NCI-H1436 (cell line): ENCODE measurements around the gene ITPR3.
"Not testable (repeated sequence)": the region's sequence is repeated elsewhere in the genome, so short reads cannot be mapped to it uniquely, and the experiment has no call there.

ENCODE experiments used
- DNase-seq: peaks from one replicate; lab custom pipeline; 2025; lab: John Stamatoyannopoulos, UW

ITPR3 gene

DNA sequence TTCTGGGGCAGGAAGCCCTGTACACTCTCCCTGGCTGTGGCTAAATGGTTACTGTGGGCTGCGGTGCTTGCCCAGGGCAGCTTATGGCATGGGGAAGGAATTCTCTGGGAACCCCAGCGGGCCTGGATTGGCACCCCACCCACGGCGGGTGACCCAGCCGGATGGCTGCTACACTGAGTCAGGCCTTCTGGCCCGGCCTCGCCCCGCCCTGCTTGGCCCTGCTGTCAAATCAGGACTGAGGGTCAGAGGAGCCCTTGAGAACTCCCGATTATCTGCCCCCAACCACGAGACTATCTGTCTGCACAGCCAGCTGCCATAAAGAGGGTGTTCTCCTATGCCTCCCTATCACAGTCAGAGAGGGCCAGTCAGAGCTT is 7.3 kb upstream of the ITPR3 start:
- no peak for DNase-seq

DNA sequence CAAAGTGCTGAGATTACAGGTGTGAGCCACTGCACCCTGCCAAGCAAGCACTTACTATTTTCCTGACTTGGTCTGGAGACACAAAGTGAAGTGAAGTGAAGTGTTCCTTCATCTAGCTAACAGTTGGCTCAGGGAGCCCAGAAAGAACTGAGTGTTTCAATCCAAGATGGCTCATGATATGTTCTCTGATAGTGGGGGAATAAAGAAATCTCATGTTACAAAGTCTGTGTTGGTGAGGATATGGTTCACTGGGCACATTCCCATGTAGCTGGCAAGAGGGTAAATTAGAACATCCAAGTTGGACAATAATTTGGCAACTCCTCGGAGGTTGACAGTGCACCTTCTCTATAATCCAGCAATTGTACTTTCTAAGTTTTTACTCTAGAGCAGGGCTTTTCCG is 5.0 kb upstream of the ITPR3 start:
- no peak for DNase-seq

DNA sequence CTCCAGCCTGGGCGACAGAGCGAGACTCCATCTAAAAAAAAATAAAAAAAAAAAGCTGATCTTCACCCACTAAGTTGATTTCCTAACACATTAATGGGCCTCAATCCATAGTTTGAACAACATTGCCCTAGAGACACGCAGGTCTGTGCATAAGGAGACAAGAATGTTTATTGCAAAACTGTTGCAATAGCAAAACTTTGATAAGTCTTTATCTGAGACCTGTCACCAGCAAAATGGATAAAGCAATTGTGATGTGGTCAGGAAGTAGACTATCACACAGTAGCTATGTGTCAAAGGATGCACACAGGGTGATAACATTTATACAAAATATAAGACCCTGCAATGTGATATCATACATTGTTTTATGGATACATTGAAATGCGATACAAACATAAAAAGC is 4.2 kb upstream of the ITPR3 start:
- no peak for DNase-seq

DNA sequence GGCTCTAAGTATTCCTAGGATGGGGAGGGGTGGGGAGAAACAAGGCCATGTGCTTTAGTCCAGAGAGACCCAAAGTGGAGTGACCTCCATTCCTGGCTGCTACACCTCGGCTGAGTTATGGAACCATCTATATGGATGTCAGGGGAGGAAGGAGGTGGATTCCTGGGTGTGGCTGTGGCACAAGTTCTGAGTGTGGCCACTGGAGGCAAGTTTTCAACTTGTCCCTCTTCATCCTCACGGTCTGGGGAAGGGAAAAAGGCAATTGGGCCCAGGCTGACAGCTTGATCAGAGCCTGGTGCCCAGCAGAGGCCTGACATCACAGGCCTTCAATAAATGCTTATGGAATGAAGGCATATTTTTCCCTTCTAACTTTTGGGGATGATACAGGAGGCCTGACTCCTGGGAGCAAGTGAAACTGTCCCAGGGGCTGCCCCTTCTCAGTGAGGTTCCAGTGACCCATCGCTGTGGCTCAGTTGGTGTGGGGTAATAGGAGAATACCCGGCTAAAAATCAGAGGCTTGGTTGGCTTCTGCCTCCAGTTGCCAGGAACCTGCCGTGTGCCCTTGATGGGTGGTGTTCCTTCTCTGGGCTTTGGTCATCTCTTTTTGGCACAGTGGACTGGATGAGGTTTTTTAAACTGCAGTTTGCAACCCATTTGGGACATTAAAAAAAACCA is 1.8 kb upstream of the ITPR3 start:
- DNase-seq = no peak

DNA sequence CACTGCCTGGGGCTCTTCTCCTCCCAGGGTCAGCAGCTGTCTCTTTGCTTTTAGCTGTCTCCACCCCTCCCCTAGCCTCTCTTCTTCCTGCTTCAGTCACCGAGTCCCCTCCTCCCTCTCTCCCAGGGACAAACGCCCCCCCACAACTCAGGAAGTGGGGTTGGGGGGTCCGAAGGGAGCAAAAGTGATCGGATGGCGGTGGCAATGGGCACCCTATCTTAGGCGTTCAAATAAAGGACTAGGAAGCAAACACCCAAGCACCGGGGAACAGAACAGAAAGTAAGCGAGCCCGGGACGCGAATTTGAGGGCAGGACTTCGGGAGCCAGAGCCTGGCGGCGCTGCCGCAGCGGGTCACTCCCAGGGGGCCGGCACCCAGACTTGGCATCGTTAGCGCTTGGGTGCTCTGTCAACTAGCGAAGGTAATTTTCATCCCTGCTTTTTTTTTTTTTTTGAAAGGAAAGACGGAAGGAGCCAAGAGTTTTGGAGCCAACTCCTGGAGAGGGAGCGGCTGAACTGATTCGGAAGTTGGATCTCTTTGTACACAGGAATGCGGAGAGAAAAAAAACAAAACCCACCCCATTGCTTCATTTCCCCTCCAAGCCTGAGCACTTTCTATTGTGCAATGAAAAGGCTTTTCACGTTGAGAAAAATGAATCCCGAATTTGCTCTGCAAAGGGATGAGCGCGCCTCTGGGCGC is 815 bp upstream of the ITPR3 start:
- peak; percentile 25 for DNase-seq

DNA sequence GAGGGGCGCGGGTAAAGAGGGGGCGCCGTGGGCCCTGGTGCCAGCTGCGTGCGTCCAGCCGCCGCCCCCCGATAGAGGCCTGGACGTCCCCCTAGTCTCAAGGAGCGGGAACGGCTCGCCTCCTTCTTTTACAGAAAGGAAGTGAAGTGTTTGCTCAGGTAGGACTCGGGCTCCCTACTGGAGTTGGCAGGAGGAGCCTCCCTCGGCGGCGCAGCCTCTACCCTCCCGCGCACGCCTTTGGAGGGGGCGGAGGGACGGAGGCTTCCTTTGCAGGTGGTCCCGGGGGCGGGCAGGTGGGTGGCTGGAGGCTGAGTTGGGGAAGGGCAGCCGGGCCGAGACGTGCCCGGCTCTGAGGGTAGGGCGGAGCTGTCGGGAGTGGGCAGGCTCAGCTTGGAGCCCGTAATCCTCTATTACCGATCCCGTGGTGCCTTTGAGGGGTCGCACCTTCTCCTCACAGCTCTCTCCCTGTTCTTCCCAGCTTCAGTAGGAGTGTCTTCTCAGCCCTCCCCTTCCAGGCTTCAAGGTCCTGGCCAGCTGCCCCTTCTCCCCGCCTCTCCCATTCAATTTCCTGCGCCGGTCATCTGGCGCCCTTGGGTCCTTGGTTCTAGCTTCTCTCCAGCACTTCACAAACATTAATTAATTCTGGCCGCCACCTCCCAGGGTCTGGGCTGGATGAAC is 728 bp downstream of the ITPR3 start:
- peak; percentile 36 for DNase-seq

DNA sequence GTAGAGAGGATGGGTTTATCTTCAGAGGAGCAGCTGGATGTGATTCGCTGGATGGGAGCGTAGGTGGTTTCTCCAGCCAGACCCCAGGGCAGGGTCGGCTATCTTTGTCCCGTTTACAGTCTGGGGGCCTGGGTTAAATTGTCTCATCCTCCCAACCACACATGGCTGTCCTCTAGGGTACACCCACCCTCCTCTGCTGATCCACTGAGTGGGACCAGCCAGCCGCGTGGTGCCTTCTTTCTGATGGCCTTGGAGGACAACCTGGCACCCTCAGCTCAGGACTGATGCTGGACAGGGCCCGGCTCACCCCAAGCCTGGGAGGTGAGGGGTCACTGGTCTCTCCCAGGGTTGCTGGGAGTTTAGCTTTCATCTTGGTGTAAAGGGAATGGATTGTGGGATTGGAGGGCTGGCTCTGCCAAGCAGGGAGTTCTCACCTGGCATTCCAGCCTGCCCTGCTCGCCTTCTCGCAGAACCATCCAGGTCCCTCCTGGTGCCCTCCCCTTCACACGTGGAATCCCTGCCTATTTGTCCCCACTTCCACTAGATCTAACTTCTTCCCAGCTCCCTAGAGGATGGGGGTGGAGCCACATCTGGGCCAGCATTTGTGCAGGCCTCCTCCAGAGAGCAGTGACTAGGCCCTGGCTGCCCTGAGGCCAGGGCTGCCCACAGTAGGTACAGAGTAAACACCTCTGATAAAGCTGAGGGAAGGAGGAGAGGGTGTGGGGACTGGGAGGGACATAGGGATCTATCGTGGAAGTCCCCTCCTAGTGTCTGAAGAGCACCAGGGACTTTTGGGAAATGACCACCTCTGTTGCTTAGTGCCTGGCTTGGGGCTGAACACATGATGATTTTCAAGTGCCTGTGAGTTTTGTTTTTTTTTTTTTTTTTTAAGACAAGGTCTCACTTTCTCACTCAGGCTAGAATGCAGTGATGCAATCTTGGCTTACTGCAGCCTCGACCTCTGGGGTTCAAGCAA is 1.6 kb downstream of the ITPR3 start:
- no peak for DNase-seq

DNA sequence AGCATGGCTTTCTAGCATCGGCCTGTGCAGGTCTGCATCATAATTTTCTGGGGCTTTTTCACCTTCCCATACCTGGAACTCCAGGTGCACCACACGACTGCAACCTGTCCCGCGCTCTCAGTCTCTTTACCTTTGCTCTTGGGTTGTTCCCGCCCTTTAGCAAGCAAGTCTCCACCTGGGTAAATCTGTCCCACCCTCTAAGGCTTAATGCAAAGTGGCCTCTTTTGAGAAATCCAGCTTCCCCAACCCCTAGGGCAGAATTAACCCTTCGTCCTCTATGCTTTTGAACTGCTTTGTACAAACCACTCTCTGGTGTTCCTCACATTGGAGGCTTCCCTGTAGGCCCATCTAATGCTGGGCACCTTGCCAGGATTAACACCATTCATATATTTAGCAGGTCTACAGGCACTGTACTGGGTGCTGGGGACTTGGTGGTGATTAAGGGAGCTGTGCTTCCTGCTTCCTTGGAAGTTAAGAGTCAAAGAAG is 2.8 kb downstream of the ITPR3 start:
- peak; percentile 36 for DNase-seq

DNA sequence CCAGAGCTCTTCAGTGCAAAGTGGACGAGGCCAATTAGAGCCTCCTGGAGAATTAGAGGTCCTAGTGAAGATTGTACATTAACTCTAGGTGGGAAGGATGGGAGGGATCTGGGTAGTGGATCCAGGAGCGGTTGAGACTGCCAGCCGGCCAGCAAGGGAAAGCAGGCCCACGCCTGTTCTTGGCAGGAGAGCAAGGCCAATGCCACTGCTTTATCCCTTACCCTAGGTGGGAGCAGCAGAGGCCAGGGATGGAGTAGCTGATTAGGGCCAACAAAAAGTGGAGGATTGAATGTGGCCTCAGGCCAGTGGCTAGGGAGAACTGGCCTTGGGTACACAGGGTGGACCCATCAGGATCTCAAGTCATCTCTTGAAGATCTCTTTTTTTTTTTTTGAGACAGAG is 3.7 kb downstream of the ITPR3 start:
- DNase-seq = no peak

DNA sequence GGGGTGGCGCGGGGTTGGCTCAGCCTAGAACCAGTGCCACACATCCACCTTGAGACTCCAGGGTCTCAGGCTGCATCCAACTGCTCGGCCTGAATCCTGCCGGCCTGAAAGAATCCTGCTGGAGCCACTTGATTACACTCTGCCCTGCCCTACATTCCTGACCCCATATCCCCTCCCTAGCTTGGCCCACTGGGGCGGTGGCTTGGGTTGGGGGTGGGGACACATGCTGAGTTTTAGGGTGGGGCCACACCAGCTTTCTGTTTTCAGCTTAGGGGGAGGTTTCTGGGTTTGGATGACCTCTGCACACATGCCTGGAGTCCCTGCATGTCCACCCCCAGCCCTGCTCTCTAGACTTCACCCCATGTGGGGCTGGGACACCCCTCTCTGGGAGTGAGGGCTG is 6.8 kb downstream of the ITPR3 start:
- DNase-seq = no peak

DNA sequence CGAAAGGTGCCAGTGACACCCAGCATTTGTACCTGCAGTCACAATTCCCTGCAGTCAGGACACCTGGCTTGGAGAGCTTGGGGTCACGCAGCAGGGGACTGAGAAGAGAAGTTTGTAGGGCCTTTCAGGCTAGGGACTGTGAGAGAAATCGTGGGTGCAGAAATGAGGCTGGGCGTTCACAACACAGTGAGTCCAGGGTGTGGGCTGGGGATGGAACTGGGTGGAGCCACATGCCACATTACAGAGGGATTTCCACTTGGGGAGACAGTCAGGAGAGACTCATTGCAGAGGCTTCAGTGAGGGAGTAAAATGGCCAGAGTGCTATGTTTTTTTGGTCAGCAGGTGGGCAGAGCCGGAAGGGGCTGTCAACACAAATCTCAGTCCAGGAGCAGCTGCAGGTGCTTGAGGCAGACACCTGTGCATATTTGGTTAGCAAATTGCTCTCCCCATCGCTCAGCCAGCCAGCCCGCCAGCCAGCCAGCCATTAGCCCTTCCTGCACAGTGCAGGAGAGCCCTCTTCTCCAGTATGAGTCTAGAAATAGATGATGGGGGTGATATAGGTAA is 7.4 kb downstream of the ITPR3 start:
- peak; percentile 77 for DNase-seq

DNA sequence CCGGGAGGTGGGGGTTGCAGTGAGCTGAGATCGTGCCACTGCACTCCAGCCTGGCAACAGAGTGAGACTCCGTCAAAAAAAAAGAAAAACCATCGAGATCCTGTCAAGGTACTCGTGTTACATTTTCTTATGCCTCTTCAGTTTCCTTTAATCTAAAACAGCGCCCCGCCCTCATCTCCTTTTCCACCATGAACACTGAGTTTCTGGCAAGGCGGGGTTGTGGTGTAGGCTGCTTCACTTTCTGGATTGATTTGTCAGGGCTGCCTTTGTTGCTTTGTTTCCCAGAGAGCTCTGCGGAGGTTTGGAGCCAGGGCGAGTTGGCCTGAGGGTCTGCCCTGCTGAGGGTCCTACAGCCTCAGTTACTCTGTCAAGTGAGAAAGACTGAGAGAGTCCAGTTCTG is 8.9 kb downstream of the ITPR3 start:
- no peak for DNase-seq

DNA sequence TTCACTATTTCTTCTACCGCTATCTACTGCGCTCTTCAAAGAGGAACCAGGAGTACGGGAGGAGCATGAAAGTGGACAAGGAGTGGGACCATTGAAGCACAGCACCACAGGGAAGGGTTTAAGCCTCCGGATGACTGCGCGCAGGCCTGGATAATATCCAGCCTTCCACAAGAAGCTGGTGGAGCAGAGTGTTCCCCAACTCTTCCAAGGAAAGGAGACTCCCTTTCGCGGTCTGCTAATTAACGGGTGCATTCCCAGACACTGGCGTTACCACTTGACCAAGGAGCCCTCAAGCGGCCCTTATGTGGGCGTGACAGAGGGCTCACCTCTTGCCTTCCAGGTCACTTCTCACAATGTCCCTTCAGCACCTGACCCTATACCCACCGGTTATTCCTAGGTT is 10.4 kb downstream of the ITPR3 start:
- not testable (repeated sequence) for DNase-seq

DNA sequence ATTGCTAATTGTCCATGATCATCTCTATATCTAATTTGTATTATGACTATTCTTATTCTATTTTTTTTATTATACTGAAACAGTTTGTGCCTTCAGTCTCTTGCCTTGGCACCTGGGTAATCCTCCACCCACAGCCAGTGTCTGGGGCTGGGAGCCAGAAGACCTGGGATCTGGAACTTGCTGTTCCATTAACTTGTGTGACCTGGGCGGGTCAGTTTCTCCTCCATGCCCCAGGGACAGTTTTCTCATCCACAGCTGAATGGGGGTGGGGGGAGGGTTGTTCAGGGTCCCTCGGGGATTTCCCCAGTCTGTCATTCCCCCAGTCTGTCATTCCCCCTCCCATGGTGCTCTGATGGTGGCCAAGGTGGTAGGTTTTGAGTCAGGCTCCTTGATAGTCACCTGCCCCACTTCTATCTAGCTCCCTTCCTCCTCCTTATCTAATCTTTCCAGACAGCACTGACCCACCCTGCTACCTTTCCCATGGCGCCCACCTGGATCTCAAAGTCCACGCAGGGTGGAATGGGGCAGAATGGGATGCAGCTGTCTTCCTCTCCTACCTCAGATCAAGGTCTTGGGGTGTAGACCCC is 10.9 kb downstream of the ITPR3 start:
- no peak for DNase-seq

DNA sequence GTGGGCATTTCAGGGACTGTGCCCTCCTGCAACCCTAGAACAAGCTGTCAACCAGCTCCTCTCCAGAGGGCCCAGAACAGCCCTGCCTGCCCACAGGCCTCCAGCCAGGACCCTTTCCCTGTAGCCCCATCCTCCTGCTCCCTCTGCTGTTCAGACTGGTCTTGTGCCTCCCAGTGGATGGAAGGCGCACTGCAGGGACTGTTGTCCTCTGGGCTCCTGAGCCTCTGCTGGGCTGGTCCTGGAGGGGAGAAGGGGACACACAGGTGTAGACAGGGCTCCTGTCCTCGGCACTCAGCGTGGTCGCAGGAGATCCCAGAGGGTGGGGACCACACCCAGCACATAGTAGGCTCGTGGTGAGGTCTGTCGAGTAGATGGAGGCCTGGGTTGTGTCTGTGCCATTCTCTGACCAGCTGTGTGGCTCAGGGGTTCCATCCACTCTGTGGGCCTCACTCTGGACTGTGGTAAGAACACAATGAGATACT is 11.5 kb downstream of the ITPR3 start:
- no peak for DNase-seq

DNA sequence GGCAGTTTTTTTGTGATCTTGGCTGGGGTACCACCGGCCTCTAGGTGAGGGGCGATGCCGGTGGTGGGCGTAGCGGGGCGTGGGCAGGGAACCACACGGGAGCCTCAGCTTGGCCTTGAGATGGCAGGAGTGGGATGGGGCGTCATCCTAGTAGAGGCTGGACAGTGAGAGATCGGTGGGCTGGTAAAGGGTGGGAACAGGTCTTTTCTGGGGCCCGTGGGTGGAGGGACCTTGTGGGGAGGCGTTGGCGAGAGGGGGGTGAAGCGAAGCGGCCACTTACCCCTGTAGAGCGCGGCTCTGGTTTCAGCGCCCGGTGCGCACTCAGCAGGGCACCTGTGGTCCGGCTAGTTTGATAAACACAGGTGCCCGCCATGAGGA is 12.0 kb downstream of the ITPR3 start:
- DNase-seq = no peak

DNA sequence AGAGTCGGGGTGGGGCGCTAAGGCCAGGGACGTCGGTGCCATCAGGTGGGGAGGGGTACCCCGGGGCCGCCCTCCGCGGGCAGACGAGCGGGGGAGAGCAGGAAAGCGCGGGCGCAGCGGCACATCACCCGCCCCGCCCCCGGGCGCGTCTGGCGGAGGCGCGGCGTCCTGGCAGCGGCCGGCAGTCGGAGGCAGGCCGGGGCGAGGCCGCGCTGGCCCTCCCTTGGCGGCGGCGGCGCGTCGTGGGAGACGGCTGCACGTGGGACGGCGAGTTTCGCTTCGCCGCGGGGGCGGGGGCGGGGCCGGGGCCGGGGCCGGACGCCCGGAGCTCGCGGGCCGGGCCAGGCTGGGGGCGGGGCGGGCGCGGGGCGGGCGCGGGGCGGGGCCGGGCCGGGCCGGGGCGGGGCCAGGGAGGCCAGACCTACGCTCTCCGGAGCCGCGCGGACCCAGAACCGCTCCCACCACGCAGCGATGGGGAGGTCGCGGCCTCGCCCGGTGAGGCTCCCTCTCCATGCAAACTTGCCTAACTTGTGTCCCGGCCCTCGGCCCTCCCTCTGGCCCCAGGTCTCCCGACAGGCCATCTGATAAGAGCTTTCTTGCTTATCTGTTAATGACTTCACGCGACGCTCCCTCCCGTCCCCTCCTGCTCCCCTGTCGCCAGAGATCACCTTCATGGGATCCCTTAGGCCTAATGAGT is 12.5 kb downstream of the ITPR3 start:
- DNase-seq = peak; percentile 8

DNA sequence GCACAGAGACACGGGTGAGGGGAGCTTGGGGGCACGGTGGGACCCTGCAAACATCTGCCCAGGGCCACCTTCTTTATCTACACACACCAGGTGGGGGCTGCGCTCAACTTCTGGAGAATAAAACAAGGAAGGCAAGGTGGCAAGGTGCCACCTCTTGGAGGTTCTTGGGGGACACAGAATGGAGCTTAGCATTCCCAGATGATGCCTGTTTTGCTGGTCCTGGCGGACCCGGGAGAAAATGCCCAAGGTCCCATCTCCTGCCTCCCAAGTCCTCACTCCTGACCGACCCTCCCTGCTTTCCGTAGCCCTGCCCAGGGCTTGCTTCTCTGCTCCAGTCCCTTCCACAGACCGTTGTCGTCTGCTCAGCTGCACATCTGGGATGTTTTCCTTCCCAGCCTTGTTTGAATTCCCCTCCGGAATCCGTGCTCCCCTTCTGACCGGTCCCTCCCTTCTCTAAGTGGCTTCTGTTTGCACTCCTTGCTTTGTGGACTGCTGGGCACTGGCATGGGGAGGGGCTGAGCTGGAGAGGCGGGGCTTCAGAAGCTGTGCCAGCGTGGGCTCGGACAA is 13.1 kb downstream of the ITPR3 start:
- DNase-seq = no peak

DNA sequence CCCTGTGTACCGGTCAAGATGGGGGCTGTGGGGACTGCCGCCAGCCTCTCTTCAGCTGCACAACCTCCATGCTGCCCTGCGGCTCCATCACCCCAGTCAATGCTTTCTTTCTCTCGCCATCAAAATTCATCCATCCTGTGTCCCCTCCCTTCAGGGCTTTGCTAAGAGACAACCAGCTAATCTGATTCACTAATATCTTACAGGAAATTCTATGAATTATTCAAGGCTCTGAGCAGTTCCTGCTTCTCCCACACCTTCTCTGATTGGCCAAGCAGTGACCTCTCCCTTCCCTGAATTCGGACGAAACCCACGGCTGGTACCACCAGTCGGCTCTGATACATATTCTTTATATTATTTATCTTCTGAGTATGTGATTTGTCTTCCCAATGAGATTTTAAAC is 13.8 kb downstream of the ITPR3 start:
- no peak for DNase-seq

DNA sequence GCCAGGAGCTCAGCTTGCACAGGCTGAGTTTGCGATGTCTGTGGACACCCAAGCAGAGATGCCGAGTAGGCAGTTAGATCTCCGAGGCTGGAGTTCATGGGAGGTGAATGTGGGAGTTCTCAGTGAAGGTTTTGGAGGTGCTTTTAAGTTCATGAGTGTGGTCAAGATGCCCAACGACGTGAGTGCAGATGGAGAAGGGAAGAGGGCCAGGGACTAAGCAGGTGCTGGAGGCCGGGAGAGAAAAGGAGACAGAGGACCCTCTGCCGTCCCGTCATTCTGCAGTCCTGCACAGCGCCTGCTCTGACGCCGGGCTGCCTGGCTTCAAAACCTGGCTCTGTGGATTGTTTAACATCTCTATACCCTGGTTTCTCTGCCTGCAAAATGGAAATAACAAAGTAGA is 15.5 kb downstream of the ITPR3 start:
- no peak for DNase-seq
